ENCODE data around the gene SLC6A19. TPM values are rescaled to one million over a fixed set of nuclear protein-coding genes. Genes with fewer than 3 reads are reported as not detected.
"Not testable (repeated sequence)": the region's sequence is repeated elsewhere in the genome, so short reads cannot be mapped to it uniquely, and the experiment has no call there.

The SLC6A19 gene
- total RNA-seq, 1 donor from 2014 or later, result not detected

- intact Hi-C loops (cut with DNase I), result no loop called here
- ATAC-seq, result no peak
- no peak for DNase-seq (ENCODE audit: missing footprints)
Measured at GRCh38 chr5:1226839-1227581, 25.6 kb downstream of the SLC6A19 start.

GRCh38 chr5:1227667-1228066 is 26.3 kb downstream of the SLC6A19 start:
- no peak for ATAC-seq
- DNase-seq (ENCODE audit: missing footprints), result no peak
- intact Hi-C loops (cut with DNase I), result no loop called here

- intact Hi-C loops (cut with DNase I), result no loop called here
- DNase-seq (ENCODE audit: missing footprints), result no peak
- ATAC-seq, result no peak
Measured at GRCh38 chr5:1228120-1228519, 26.7 kb downstream of the SLC6A19 start.

GRCh38 chr5:1229023-1229422 is 27.6 kb downstream of the SLC6A19 start:
- ATAC-seq; DNase-seq (ENCODE audit: missing footprints); intact Hi-C loops (cut with DNase I): not testable (repeated sequence)

GRCh38 chr5:1229822-1230221 is 28.4 kb downstream of the SLC6A19 start:
- ATAC-seq (no peak), DNase-seq (ENCODE audit: missing footprints) (no peak)
- intact Hi-C loops (cut with DNase I), result no loop called here

GRCh38 chr5:1230551-1230950 is 29.2 kb downstream of the SLC6A19 start:
- DNase-seq (ENCODE audit: missing footprints) (no peak), ATAC-seq (no peak)
- intact Hi-C loops (cut with DNase I), result no loop called here

GRCh38 chr5:1231354-1231905 is 30.0 kb downstream of the SLC6A19 start:
- intact Hi-C loops (cut with DNase I), result no loop called here
- ATAC-seq (no peak), DNase-seq (ENCODE audit: missing footprints) (no peak)

- intact Hi-C loops (cut with DNase I), result no loop called here
Measured at GRCh38 chr5:1232780-1233179, 31.4 kb downstream of the SLC6A19 start.

GRCh38 chr5:1235379-1235778 is 34.0 kb downstream of the SLC6A19 start:
- ATAC-seq, result no peak

More at GRCh38 chr5:1232780-1233179, 31.4 kb downstream of the SLC6A19 start:
- DNase-seq (ENCODE audit: missing footprints), result no peak
- no peak for ATAC-seq

GRCh38 chr5:1235838-1236237 is 34.4 kb downstream of the SLC6A19 start:
- intact Hi-C loops (cut with DNase I), result no loop called here
- DNase-seq (ENCODE audit: missing footprints) (no peak), ATAC-seq (no peak)

More at GRCh38 chr5:1235379-1235778, 34.0 kb downstream of the SLC6A19 start:
- intact Hi-C loops (cut with DNase I), result no loop called here
- no peak for DNase-seq (ENCODE audit: missing footprints)

GRCh38 chr5:1239505-1240251 is 38.3 kb downstream of the SLC6A19 start:
- ATAC-seq (no peak), DNase-seq (ENCODE audit: missing footprints) (no peak)
- intact Hi-C loops (cut with DNase I), result no loop called here

- DNase-seq (ENCODE audit: missing footprints), result no peak
Measured at GRCh38 chr5:1240496-1241260, 39.3 kb downstream of the SLC6A19 start.

GRCh38 chr5:1241509-1242080 is 40.2 kb downstream of the SLC6A19 start:
- ATAC-seq, result no peak
- intact Hi-C loops (cut with DNase I), result no loop called here
- DNase-seq (ENCODE audit: missing footprints), result no peak

More at GRCh38 chr5:1240496-1241260, 39.3 kb downstream of the SLC6A19 start:
- intact Hi-C loops (cut with DNase I), result no loop called here
- no peak for ATAC-seq

GRCh38 chr5:1242733-1243486 is 41.5 kb downstream of the SLC6A19 start:
- intact Hi-C loops (cut with DNase I), result no loop called here
- ATAC-seq (no peak), DNase-seq (ENCODE audit: missing footprints) (no peak)

GRCh38 chr5:1243487-1244130 is 42.2 kb downstream of the SLC6A19 start:
- intact Hi-C loops (cut with DNase I), result no loop called here
- ATAC-seq (no peak), DNase-seq (ENCODE audit: missing footprints) (no peak)

GRCh38 chr5:1244255-1244654 is 42.9 kb downstream of the SLC6A19 start:
- DNase-seq (ENCODE audit: missing footprints), result no peak
- ATAC-seq, result no peak
- intact Hi-C loops (cut with DNase I), result no loop called here

GRCh38 chr5:1244976-1245375 is 43.6 kb downstream of the SLC6A19 start:
- no peak for ATAC-seq
- no peak for DNase-seq (ENCODE audit: missing footprints)
- intact Hi-C loops (cut with DNase I), result no loop called here
